CD4-positive, alpha-beta T cell treated with Interleukin-4 for 1 hour (primary cell): ENCODE results near the gene PDE2A.
A peak's percentile ranks its signal among the peaks of the same experiment; 100 is the strongest.

Experiments
- DNase-seq, 2 donors: peaks; one replicate each; pipeline ENCODE4 v3.0.0-alpha.2; 2020 to 2022

PDE2A gene

GRCh38 chr11:72655014-72655413 lies 19.2 kb downstream of the PDE2A start:
- DNase-seq = no peak

DNA sequence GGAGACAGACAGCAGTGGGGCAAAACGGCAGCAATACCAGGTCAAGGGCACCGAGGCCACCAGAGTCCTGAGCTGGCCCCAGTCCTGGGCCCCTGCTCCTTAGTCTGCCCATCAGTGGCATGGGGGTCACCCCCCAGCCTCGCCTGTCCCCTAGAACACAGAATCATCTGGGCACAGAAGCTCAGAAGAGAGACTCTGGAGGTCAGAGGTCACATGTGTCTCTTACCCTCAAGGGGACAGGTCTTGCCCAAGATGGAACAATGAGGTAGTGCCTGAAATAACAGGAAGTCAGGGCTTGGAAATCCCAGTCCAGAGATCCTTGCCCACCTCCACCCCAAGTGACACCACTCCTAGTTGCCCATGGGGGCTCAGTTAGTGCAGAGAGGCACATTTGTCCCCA lies 20.6 kb downstream of the PDE2A start:
- no peak for DNase-seq

- no peak for DNase-seq
Measured at GRCh38 chr11:72652873-72653630, 21.2 kb downstream of the PDE2A start.

- DNase-seq = no peak
Measured at GRCh38 chr11:72652133-72652532, 22.1 kb downstream of the PDE2A start.

GRCh38 chr11:72649215-72649976 lies 24.8 kb downstream of the PDE2A start:
- DNase-seq = no peak

DNA sequence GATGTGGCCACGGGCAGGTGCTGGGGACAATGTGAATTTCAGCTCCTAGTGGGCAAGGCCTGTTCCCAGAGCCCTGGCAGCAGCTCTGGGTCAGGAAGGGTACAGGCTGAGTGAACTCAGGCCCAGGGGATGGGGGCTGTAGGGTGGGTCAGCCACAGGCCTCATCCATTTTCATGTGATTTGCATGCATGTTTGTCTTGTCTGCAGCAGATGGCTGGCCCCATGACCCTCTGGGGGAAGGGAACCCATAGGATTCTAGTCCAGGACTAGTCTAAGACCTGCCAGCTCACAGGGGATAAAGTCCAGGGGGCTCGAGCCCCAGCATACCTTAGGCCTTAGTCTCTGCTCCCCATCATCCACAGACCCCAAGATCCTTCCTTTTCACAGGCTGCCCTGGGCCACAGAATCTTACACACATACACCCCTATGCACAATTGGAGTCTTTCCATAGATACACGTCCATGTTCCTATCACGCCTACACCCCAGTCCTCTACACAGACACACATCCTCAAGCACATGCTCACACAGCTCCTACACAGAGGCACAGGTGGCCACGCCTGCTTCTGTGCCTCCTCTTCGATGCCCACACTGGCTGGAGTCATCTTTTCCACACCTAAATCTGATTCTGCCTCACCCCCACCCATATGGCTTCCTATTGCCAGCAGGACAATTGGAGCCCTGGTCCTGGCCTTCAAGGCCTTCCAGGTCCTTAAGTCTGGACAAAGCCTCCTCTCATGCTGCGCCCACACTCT lies 25.7 kb downstream of the PDE2A start:
- DNase-seq = no peak

- no peak for DNase-seq
Measured at GRCh38 chr11:72647882-72648281, 26.3 kb downstream of the PDE2A start.

DNA sequence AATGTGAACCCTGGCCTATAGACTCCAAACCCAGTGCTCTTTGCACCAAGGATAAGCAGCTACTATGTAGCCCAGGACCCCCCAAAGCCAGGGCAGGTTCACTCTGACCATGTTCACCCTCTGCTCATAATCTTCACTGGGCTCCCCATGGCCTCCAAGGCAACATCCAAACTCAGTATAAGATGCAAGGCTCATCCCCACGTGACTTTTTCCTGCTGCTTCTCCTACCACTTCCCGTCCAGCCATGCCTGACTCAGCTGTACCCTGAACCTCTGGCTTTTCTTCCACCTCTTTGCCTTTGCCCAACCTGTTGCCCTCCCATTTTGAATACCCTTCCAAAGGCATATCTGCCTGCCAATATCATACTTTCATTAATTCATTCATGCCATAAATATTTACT lies 27.8 kb downstream of the PDE2A start:
- DNase-seq = no peak

- no peak for DNase-seq
Measured at GRCh38 chr11:72646024-72646423, 28.2 kb downstream of the PDE2A start.

- no peak for DNase-seq
Measured at GRCh38 chr11:72643547-72643946, 30.7 kb downstream of the PDE2A start.

DNA sequence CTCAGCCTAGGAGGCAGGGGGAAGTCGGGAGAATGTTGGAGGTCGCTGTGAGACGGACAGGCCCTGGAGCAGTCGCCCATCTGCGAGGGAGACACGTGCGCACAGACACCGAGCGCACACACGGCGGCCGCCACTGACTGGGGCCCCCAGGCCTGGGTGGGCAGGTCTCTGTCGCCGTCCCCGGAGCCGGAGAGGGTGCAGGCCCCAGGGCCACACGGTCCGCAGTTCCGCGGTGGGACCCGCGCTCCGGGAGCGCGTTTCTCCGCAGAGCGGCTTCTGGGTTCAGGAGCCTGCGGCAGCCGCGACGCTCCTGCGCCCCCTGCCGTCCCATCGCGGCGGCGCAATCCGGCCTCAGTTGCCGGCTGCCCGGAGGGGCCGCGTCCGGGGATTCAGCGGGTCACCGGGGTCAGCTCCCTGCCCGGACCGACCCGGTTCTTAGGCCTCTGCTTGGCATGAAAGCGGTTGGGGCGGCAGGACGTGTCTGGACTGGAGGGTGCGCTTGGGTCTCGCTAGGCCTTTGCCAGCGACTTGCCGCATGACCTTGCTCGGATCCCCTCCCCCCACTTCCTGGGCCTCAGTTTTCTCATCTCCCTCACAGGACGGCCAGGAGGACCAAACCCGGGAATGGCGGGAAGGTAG lies 31.2 kb downstream of the PDE2A start:
- peak; percentile 59 to 61 for DNase-seq

DNA sequence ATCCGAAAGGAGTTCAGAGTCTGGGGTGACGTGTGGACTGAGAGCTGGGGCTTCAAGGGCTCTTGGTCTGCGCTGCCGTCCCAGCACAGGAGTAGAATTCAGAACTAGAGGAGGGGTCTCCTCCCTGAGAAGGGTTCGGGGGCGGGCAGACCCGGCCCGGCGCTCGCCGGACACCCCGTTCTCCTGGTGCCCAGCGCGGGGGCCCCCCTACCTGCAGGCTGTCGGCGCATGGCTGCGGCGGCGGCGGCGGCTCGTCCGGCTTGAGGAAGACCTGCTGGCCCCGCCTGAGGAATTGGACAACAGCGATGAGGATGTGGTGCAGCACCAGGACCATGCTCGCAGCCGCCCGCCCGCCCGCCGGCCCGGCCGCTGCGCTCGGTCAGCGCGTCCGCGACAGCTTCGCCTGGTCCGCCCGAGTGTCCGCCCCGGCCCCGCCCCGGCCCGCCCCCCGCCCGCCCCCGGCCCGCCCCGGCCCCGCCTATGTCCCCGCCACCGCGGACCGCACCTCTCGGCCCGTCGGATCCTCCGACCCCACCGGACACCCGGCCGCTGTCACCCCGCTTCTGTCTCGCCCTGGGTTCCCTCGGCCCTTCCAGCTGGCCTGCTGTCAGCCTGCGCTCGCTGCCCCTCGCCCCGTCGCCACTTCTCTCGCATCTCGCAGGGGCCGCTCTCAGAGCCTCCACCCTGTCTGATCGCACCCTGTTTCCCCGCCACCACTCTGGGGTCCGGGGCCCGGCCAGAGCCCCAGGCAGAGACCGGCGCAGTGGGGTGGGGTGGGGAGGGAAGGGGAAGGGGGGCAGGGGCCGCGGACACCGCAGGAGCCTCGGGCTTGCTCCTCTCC lies 32.0 kb downstream of the PDE2A start:
- no peak for DNase-seq

DNA sequence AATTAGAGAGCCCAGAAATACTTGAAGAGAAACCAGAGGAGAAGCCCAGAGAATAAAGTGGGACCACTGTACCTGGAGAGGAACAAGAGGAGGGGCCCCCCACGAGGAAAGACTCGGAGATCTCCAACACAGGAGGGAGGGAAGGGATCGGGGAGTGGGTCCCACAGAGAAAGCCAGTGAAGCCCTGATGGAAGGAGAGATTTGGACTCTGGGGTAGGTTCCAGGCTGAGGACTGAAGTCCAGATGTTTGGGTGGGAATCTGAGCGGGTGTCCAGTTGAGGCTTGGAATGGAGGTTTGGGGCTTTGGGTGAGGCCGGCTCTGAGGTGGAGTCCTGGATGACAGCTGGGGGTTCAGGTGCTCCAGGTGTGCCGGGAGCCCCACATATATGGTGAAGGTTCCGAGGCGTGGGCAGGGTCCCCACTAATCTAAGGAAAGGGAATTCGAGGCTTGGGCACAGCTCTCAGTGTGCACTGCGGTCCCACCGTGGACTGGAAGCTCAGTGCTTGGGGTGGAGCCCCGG lies 32.6 kb downstream of the PDE2A start:
- DNase-seq = no peak

DNA sequence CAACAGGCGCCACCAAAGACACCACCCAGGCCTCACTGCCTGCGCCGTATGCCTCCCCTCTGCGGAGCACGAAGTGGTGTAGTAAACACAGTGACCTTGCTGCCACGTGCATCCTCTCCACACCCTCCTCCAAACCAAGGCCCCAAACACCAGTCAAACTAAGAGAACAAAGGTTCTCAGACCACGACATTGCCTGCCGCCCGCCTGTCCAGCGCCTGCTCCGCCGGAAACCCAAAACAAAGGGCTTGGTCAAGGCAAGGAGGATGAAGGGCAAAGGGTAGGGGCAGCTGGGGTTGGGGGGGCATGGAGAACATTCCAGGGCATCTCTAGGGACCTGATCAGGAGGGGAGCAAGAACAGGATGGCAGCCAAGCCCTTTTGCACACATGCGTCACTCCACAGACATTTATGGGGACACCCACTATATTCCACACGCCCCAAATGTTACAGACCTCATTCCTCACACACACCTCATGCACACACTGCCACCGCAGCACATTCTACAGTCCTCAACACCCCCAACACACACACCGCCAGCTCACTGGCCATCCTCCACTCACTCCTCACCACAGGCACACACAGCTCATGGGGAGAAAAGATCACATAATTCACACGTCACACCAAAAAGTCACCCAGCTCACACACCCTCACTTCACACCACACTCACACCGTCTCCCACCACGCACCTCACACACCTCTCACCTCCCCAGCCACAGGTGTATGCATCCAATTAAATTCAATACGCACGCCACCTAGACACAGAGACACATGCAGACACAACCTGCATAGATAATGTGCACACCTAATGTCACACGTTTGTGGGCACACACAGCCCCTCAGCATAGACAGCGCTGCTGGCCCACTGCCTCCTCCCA lies 34.5 kb downstream of the PDE2A start:
- no peak for DNase-seq

GRCh38 chr11:72637926-72638325 lies 36.3 kb downstream of the PDE2A start:
- DNase-seq = no peak

- no peak for DNase-seq
Measured at GRCh38 chr11:72637198-72637597, 37.0 kb downstream of the PDE2A start.

GRCh38 chr11:72636376-72636775 lies 37.8 kb downstream of the PDE2A start:
- no peak for DNase-seq

DNA sequence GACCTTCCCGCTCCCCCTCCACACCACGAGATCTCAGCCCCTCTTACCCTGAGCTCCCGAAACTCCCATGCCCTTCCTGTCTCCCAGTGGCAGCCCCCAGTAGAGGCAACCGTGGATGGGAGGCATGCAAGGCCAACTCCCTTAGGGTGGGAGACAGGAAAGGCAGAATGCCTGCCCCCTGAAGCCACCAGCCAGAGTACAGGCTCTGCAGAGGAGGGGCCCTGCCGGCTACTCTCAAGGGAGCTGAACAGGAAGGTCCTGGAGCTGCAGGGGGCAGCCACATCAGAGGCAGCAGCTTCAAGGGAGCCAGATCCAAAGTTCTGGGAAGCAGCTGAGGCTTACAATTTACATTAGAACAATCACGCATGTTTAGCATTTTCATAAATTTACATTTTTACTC lies 38.3 kb downstream of the PDE2A start:
- DNase-seq = no peak

GRCh38 chr11:72635309-72635915 lies 38.8 kb downstream of the PDE2A start:
- no peak for DNase-seq

DNA sequence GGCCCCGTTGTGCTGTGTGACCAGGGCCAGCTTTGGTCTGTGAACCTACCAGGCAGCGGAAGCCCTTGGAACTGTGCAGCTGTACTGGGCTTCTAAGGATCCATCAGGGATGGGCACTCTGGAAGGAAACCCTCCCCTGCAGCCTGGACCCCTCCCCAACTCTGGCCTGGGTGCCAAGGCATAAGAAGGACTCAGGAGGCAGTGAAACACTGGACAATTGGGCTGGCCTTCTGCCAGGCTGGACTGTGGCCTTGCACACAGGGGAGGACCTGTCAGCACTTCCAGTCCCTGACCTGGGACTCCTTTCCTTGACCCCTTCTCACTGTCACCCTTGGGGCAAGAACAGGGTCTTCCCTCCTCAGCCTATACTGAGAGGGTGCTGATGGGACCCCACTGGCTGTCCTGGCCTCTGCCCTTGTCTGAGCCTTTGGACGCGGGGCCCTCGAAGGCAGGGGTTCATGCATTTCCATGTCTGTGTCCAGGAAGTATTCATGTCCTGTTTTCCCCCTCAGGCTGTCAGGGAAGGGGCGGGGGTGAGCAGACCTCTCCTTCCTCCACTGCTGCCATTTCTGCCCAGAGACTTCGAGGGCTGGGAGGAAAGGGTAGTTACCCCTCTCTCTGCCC lies 39.6 kb downstream of the PDE2A start:
- DNase-seq = no peak
